Keratinocyte (primary cell): ENCODE results near the gene METTL25B.

ENCODE experiments used
- CTCF ChIP-seq, 3 experiments: IDR thresholded peaks in 1 of 3; conservative IDR thresholded peaks in 1 of 3; optimal IDR thresholded peaks in 1 of 3; 2 replicates in 2 of 3; 3 replicates in 1 of 3; pipeline versions ENCODE3 to v1.5.1; 2011; ENCODE audit warnings: low read length in 3 of 3, mild to moderate bottlenecking in 3 of 3, moderate library complexity in 2 of 3, control low read depth in 1 of 3, inconsistent platforms in 1 of 3; ENCODE audit not compliant: insufficient read depth in 2 of 3; ENCODE audit errors: extremely low read depth in 1 of 3
- EZH2 ChIP-seq: IDR thresholded peaks from one replicate; pipeline ENCODE4 v1.6.1; 2012; ENCODE audit warnings: inconsistent platforms, mild to moderate bottlenecking, low read length, moderate library complexity

DNA sequence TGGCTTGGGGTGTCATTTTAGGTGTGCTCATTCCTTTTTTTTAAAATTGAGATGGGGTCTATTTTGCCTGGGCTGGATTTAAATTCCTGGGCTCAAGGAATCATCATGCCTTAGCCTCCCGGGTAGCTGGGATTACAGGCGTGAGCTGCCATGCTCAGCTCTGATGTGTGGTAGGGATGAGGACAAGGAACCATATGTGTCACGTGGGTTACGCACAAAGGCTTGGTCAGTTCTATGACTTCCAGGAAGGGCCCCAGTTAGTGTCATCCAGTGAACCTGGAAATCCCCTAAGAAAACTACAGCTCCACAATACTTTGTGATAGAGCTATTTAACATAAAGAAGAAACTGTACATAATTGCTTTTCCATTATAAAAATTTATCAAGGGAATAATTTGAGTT is 6.7 kb upstream of the METTL25B start:
- TF ChIP-seq CTCF (optimal IDR thresholded peaks at IDR 0.05 in 1 of 3, IDR thresholded peaks at IDR 0.05 in 1 of 3, conservative IDR thresholded peaks at IDR 0.05 in 1 of 3; ENCODE audit: extremely low read depth in 1 of 3, insufficient read depth in 2 of 3, low read length in 3 of 3) (no peak), EZH2 (no peak)
